Activated naive CD4-positive, alpha-beta T cell treated with Interleukin-2 at 50 U/mL for 16 hours (primary cell): Measurements from ENCODE around the gene HSPBP1.

ENCODE experiments used
- DNase-seq: peaks from one replicate; pipeline ENCODE4 v3.0.0-alpha.2; 2020

Gene HSPBP1

GRCh38 chr19:55273978-55274707 lies 5.8 kb downstream of the HSPBP1 start:
- DNase-seq: no peak

GRCh38 chr19:55272142-55272541 lies 7.8 kb downstream of the HSPBP1 start:
- DNase-seq: no peak

DNA sequence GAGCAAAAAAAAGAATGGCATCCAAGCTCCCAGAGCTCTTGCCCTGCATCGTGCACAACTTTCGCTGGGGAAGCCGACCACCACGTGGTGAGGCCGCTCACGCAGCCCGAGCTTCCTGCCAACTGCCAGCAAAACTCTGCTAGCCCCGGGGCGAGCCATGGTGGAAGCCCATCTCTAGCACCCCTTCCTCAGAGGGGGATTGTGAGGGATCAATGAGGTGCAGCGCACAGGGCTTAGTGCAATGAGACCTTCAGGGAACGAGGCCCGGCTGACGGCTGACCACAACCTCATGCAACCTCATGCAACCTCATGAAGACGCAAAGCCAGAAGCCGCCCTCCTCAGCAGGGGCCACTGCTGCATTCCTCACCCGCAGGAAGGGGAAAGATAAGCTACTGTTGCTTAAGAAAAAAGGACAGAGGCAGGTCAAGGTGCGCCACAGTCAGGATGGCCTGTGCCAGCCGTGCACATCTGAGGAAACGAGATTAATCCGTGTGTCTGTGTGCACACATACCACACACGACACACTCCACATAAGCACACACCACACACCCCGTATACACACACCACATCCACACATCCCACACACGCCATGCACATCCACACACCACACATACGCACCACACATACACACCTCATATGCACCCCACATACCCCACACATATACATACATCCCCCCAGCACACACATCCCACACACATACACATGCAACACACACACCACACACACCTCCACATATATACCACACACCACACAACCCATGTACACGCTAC lies 9.6 kb downstream of the HSPBP1 start:
- DNase-seq: no peak

- DNase-seq: no peak
Observed at GRCh38 chr19:55269299-55269698, 10.6 kb downstream of the HSPBP1 start.

GRCh38 chr19:55266840-55267239 lies 13.1 kb downstream of the HSPBP1 start:
- DNase-seq: no peak

GRCh38 chr19:55266404-55266803 lies 13.5 kb downstream of the HSPBP1 start:
- DNase-seq: no peak

DNA sequence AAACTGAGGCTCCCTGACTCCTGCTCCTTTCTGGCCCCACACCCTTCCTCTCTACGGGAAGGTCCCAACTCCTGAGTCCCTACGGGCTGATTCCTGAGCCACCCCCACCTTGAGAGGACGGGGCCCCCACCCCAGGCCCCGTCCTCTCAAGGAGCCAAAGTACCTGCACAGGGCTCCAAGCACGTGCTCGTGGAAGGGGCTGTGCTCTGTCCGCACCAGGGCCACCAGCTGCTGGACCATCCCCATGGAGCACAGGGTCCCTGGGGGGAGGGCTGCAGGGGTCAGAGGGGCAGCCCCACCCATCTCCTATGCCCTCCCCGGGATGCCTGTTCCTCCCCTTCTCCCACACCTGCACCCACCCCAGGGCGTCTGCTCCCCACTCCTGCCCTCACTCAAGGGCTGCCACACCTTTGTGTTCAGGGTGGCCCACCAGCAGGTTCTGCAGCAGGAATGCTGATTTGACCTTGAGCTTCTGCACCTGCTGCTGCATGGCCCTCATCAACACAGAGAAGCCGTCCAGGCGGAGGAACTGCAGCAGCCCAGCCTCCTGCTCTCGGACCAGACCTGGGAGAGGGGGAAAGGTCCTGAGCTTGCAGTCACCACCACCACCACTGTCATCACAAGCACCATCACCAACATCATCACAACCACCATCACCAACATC lies 14.1 kb downstream of the HSPBP1 start:
- DNase-seq: no peak

DNA sequence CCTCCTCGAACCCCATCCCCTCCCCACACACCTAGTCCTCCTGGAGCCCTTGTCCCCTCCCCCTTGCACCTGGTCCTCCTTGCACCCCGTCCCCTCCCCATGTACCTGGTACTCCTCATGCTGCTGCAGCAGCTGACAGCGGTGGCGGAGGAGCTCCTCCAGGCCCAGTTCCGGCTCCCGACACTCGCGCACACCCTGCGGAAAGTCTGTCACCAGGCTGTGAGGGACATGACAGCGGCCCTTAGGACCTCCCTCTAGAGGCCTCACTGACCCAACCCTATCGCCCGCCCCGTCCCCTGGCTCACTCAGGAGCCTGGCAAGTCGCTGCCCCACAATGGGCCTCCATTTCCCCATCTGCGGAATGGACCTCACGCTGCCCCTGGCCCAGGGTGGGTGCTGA lies 14.7 kb downstream of the HSPBP1 start:
- no peak for DNase-seq

- no peak for DNase-seq
Observed at GRCh38 chr19:55264531-55264930, 15.4 kb downstream of the HSPBP1 start.

- DNase-seq: no peak
Observed at GRCh38 chr19:55262359-55262758, 17.6 kb downstream of the HSPBP1 start.

GRCh38 chr19:55261671-55262126 lies 18.2 kb downstream of the HSPBP1 start:
- no peak for DNase-seq

GRCh38 chr19:55259540-55260210 lies 20.2 kb downstream of the HSPBP1 start:
- DNase-seq: no peak

DNA sequence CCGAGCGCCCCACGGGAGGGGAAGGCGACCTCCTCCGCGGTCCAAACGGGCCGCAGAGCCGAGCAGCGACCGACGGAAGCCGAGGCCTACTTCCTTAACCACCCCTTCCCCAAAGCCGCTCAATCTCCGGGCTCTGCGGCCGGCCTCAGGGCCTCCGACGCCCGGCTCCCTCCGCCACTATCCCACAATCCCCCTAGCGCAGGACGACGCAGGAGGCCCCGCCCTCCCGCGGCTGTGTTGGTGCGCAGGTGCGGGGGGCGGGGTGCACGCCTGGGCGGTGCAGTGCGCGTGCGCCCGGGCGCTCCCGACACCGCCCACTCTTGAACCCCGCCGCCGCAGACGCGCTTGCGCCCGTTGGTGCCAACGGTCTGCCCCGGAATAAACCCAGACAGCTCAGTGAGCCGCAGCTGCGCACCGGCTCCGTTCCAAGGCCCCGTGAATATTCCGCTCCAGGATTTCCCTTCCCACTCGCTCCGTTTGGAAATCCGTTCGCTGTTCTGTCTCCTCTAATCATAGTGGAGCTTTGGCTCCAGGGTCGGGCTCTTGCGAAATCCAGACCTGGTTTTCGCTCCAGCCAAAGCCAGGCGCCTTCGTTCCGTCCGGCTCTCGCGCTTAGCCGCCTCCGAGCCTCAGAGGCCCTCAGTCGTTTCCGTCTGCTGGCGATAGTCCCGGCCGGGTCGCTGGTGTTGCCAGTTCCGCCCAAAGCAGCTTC lies 20.9 kb downstream of the HSPBP1 start, which contains the start of gene PPP6R1:
PPP6R1 (minus strand) TSS at position 190 of the 712 bp plus-strand sequence. CDS start 11,914 bp downstream, outside the sequence.
- peak; percentile 95 for DNase-seq

- DNase-seq: peak; percentile 57
Observed at GRCh38 chr19:55258476-55258827, 21.5 kb downstream of the HSPBP1 start.

DNA sequence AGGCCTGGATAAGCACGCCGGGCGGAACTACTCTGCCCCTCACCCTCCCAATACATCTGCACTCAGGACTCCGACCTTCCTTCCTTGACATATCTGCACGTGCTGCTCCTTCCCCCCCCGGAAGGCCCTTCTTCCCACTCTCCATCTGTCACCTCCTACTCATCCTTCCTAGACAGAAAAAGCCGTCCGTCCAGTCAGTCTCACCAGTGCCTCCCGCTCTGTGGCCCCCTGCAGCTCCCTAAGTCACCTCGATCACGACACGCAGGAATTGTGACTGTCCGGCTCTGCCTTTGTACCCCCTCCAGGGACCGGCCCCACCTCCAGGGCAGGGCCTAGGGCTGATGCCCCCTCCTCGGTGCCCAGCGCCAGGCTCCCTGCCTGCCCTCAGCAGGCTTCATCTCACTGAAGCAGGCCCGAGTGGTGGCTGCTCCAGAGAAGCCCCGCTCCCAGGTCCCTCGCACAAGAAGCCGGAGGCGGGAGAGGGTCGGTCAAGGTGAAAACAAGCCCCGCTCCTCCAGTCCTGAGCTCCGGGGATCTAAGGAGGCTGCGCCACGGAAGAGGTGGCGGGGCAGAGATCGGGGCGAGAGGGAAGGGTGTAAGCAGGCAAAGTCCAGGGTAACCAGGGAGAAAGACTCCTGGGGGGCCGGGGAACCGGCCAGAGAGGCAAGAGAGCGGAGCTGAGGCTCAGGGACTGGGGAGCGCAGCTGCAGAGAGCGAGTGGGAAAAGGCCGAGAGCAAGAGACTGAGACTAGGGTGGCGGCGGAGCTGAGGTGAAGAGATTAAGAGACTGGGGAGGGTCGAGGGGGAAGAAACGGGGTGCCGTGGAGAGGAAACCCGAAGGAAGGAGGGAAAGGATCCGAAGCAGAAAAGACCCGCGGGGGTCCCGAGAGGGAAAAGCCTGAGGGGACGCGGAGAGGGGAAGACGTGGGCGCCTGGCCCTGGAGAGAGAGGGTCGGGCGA lies 22.2 kb downstream of the HSPBP1 start:
- DNase-seq: peak; percentile 37

DNA sequence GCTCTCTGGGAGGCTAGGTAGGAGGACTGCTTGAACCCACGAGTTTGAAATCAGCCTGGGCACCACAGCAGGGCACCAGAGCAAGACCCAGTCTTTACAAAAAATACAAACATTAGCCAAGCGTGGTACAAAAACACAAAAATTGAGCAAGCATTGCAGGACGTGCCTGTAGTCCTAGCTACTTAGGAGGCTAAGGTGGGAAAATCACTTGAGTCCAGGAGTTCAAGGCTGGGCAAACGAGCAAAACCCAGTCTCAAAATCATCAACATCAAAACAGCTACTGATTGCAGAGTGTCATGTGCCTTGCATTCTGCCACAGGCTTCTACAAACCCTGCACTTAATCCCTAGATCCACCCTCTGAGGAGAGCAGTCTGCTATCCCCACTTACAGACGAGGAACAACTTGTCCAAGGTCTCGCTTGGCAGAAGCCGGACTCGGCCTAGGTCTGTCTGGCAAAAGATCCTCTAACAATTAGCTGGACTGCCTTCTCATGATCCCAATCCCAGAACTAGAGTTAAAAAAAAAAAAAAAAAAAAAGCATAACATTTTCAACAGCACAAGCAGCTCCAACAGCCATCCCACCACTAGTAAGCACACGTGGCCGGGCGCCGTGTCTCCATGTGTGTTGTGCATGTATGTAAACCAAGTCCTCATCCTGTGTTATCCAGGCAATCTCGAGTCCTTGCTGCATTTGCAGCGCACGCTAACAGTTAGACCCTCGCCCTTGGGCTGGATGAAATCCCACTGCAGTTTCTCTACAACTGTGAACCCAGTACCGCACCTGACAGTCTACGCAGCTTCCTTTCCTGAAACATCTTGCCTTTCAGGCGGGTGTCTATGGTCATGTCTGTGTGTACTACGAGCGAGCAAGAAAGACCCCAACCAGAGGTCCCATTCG lies 23.1 kb downstream of the HSPBP1 start:
- DNase-seq: no peak

GRCh38 chr19:55255618-55256423 lies 24.1 kb downstream of the HSPBP1 start:
- peak; percentile 41 for DNase-seq

GRCh38 chr19:55254625-55254977 lies 25.3 kb downstream of the HSPBP1 start:
- DNase-seq: no peak
